Adipose tissue (tissue), 3 donors: ENCODE measurements around the gene ACVR1. TPM values are rescaled to one million over a fixed set of nuclear protein-coding genes. Genes with fewer than 3 reads are reported as not detected.

Source experiments
- H3K27ac ChIP-seq: one replicate; pipeline ENCODE4 v1.5.1; 2013; ENCODE audit warnings: low read depth, low read length
- WGBS, 3 donors: extraction: QIAGEN DNeasy Blood & Tissue Kit; methylation state at CpG; one replicate each; pipeline ENCODE4 v1.1.7; 2013; 5-methylcytosine and 5-hydroxymethylcytosine counted together
- polyA plus RNA-seq, 3 donors: library from polyadenylated mRNA; stranded (reverse); fragments of 200-250 nt; gene quantifications; one replicate each; pipeline ENCODE4 v1.2.3, GENCODE V29; 2013
- donor health status: healthy with polysubstance abuse.
- donor health status: Bipolar disorder and iron deficiency.
- donor health status: healthy.

The ACVR1 gene
- polyA plus RNA-seq, 3 donors, result 7.7 to 19.4 (median 11.6) TPM

- no peak overlapping the region for H3K27ac ChIP-seq
- WGBS, 3 donors, result 97 to 98% (median 98%) methylated on average over 1 of the region's 1 CpG
Observed at GRCh38 chr2:157815421-157815820, 60.7 kb downstream of the ACVR1 start.

DNA sequence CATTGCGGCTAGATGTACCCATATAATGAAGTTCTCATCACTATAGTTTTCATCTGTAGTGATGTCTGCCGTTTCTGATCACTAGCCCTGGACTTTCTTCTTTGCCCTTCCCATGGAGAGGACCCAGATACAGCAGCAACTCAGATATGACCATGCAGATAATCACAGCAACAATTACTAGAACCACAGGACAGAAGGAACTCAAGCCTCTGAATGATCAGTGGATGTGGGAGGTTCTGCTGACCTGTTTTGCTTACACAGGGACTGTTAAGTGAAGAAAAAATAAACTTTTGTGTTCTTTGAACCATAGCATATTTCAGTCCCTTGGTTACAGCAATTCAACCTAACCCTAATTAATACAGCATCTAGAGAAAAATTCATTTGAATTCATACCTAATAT, 62.7 kb downstream of the ACVR1 start:
- no peak overlapping the region for H3K27ac ChIP-seq
- WGBS, 3 donors, result 90 to 97% (median 97%) methylated on average over 2 of the region's 2 CpGs

DNA sequence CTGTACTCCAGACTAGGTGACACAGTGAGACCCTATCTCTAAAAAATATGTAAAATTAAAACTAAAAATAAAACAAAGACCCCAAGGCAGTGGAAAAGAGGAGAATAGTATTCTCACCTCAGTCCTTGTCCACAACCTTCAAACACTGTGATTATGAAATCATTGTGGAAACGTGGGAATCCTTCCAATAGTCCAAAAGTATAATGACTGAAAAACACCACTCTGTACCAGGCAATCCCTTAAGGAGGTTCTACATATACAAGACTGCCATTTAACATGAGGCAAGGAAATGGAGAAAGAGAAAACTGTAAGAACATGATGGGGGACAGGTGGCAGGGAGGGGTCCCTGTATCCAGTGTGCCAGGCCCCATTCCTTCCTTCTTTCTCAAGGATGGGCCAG, 66.1 kb downstream of the ACVR1 start:
- 25 to 76% (median 48%) methylated on average over 1 of the region's 1 CpG for WGBS, 3 donors
- no peak overlapping the region for H3K27ac ChIP-seq

GRCh38 chr2:157809212-157809611, 66.9 kb downstream of the ACVR1 start:
- H3K27ac ChIP-seq, result no peak overlapping the region
- WGBS, 3 donors, result 75 to 86% (median 76%) methylated on average over 4 of the region's 4 CpGs

DNA sequence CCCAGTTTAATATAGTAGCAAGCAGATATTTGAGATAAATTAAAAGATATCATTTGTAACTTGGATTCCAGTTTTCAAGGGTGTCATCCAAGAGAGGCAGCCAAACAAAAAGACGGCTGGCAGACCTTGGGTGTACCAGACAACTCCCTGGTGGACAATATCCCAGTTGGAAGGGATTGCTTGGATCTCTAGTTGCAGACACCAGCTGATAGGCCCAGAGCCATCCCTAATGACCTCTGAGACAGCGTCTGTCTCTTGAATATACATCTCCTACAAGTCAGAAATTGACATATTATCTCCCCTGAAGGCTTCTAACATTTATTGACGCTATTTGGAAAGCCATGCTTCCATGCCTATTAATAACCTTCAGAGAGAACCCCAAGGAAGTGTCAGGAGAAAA, 67.7 kb downstream of the ACVR1 start:
- WGBS, 3 donors, result 62 to 76% (median 65%) methylated on average over 3 of the region's 3 CpGs
- no peak overlapping the region for H3K27ac ChIP-seq

- no peak overlapping the region for H3K27ac ChIP-seq
- WGBS, 3 donors, result 73 to 87% (median 87%) methylated on average over 7 of the region's 7 CpGs
Observed at GRCh38 chr2:157806426-157807077, 69.6 kb downstream of the ACVR1 start.

DNA sequence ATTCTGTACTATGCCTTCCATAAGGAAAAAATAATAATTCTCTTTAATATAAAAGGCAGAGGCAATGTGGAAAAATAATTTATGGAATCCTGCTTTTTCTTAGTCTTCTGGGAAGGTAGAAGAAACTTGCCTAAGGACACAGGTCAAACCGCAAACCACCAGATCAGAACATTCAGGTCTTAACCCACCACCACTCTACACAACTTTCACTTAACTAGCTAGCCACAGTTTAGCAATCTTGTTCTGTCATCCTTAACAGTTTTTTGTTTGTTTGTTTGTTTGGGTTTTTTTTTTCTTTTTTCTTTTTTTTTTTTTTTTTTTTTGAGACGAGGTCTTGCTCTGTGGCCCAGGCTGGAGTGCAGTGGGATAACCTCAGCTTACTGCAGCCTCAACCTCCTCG, 70.6 kb downstream of the ACVR1 start:
- H3K27ac ChIP-seq, result no peak overlapping the region
- 95 to 99% (median 98%) methylated on average over 2 to 3 of the region's 3 CpGs for WGBS, 3 donors

- 95 to 99% (median 96%) methylated on average over 5 of the region's 5 CpGs for WGBS, 3 donors
- H3K27ac ChIP-seq, result no peak overlapping the region
Observed at GRCh38 chr2:157804355-157804754, 71.8 kb downstream of the ACVR1 start.

DNA sequence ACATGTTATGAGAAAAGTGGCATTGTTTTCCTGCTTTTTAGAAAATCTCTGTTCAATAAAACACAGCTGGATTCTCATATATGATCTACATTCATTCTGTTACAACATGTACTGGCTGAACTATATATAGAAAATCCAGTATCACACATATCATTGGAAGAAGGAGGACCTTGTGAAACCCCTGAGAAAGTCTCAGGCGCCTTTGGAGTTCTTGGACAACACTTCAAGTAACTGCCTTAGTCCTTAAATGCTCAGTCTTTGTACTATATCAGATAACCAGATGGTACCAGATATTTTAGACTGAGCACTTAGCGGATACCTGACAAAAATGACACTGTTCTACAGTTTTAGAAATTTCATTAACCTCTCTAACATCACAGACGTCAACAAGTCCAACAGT, 72.2 kb downstream of the ACVR1 start:
- H3K27ac ChIP-seq, result no peak overlapping the region
- 92 to 96% (median 95%) methylated on average over 3 of the region's 3 CpGs for WGBS, 3 donors

GRCh38 chr2:157803476-157803875, 72.7 kb downstream of the ACVR1 start:
- no peak overlapping the region for H3K27ac ChIP-seq
- WGBS, 3 donors, result 66 to 86% (median 78%) methylated on average over 4 of the region's 4 CpGs

GRCh38 chr2:157800838-157801495, 75.2 kb downstream of the ACVR1 start:
- WGBS, 3 donors, result 79 to 96% (median 96%) methylated on average over 5 of the region's 5 CpGs
- H3K27ac ChIP-seq, result no peak overlapping the region

- H3K27ac ChIP-seq, result no peak overlapping the region
Observed at GRCh38 chr2:157793053-157793612, 83.0 kb downstream of the ACVR1 start.

- no peak overlapping the region for H3K27ac ChIP-seq
Observed at GRCh38 chr2:157792335-157793052, 83.6 kb downstream of the ACVR1 start.

GRCh38 chr2:157790780-157791179, 85.3 kb downstream of the ACVR1 start:
- no peak overlapping the region for H3K27ac ChIP-seq

More at GRCh38 chr2:157792335-157793052, 83.6 kb downstream of the ACVR1 start:
- WGBS, 3 donors, result 70 to 78% (median 74%) methylated on average over 3 of the region's 3 CpGs

DNA sequence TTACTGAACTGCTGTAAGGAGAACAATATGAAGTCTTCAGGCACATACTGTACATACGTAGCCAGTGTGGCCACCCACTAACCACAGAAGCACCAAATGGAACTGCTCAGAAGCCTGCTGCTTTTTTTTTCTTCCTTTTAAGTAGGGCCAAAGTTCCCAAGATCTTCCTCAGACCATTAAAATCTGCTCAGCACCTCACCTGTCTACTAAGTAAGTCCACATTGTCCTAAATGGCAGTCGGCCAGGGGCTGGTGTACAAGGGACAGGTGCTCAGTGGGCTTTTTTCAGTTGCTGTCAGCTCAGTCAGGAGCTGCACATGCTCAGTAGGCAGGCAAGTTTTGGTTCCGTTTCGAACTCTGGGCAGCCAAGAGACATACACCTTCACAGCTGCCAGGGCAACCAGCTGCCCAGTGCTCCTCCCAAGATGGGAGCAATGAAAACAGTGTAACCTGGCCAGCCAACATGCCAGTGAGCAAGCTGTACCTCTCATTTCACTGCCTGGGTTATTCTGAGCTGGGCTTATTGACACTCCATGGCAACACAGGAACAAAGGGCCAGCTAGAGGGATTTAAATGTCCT, 86.1 kb downstream of the ACVR1 start:
- WGBS, 3 donors, result 47 to 75% (median 73%) methylated on average over 4 of the region's 4 CpGs
- no peak overlapping the region for H3K27ac ChIP-seq

More at GRCh38 chr2:157790780-157791179, 85.3 kb downstream of the ACVR1 start:
- WGBS, 3 donors, result 92 to 97% (median 94%) methylated on average over 5 of the region's 5 CpGs

DNA sequence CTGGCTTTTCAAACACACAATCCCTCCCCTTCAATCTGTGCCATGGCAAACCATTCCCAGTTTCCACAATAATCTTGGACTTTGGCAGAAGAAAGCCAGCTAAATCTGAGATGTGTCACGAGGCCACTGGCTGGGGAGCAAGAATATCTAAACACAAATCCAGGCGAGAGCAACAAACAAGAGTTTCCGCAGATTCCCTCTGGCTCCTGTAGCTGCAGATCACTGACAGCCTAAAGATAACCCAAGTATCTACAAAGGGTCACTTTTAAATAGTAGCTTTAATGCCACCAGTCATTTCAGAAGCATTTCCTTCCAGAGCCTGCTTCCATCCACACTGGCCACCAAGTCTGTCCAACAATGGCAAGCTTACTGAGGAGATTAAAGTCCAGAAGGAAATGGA, 86.9 kb downstream of the ACVR1 start:
- 37 to 71% (median 37%) methylated on average over 3 of the region's 3 CpGs for WGBS, 3 donors
- no peak overlapping the region for H3K27ac ChIP-seq

DNA sequence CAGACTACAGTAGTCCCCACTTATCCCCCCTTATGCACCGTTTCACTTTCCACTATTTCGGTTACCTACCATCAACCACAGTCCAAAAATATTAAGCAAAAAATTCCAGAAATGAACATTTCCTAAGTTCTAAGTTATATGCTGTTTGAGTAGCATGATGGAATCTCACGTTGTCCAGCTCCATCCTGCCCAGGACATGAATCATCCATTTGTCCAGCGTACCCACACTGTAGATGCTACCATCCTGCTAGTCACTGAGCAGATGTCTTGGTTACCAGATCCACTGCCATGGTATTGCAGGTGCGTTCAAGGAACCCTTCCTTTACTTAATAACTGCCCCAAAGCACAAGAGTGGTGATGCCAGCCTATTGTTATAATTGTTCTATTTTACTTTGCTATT, 87.9 kb downstream of the ACVR1 start:
- no peak overlapping the region for H3K27ac ChIP-seq

GRCh38 chr2:157787364-157787938, 88.7 kb downstream of the ACVR1 start:
- H3K27ac ChIP-seq, result no peak overlapping the region
- WGBS, 3 donors, result 66 to 82% (median 69%) methylated on average over 7 of the region's 7 CpGs

More for the DNA sequence above, 87.9 kb downstream of the ACVR1 start:
- 88 to 96% (median 89%) methylated on average over 5 of the region's 5 CpGs for WGBS, 3 donors
